HepG2 (cell line): ENCODE results near the gene PRR19. TPM values are rescaled to one million over a fixed set of nuclear protein-coding genes. Genes with fewer than 3 reads are reported as not detected.

Source experiments
- KDM4B ChIP-seq: sonication (generic); formaldehyde crosslinking; IDR thresholded peaks from 2 replicates; pipeline ENCODE4 v1.4.0; 2020; ENCODE audit warnings: missing genetic modification reagents
- MAFG ChIP-seq: sonication (generic); formaldehyde crosslinking; IDR thresholded peaks from 2 replicates; pipeline ENCODE4 v1.5.1; 2020; ENCODE audit warnings: mild to moderate bottlenecking, missing genetic modification reagents
- SRY ChIP-seq: sonication (generic); formaldehyde crosslinking; IDR thresholded peaks from 2 replicates; pipeline ENCODE4 v1.8.0; 2022; ENCODE audit warnings: mild to moderate bottlenecking, missing genetic modification reagents
- ZBTB7A ChIP-seq: sonication (generic); formaldehyde crosslinking; IDR thresholded peaks from 2 replicates; pipeline ENCODE4 v1.8.0; 2022; ENCODE audit warnings: mild to moderate bottlenecking, missing genetic modification reagents
- ZNF460 ChIP-seq: sonication (generic); formaldehyde crosslinking; IDR thresholded peaks from 2 replicates; pipeline ENCODE4 v1.5.1; 2020; ENCODE audit warnings: missing genetic modification reagents, mild to moderate bottlenecking, borderline replicate concordance
- polyA plus RNA-seq, 8 experiments: library from polyadenylated mRNA; depleted of rRNA in 3 of 8; stranded (reverse) in 7 of 8; unstranded in 1 of 8; fragments of >200 nt; fragmentation: Illumina TruSeq in 4 of 8; extraction: Trizol in 4 of 8; gene quantifications; 2 replicates each; pipeline versions ENCODE4 v1.2.1 to v1.2.3, GENCODE V29; 2011 to 2016; ENCODE audit warnings: low read depth in 4 of 8, missing spikeins in 1 of 8, mixed read lengths in 1 of 8; ENCODE audit not compliant: insufficient read depth in 1 of 8
- total RNA-seq, 5 experiments: library from RNA; depleted of rRNA; stranded (reverse); fragments of >200 nt; fragmentation: Illumina TruSeq; extraction: Trizol; gene quantifications; 2 replicates each; pipeline ENCODE4 v1.2.3, GENCODE V29; 2016; ENCODE audit warnings: low read depth in 1 of 5
- TF ChIP-seq, protein P1 (sequence below): IDR thresholded peaks from 2 replicates; pipeline ENCODE4 v1.6.1; 2012; ENCODE audit warnings: inconsistent platforms
- TF ChIP-seq, protein P2 (sequence below): sonication (generic); formaldehyde crosslinking; IDR thresholded peaks from 2 replicates; pipeline ENCODE4 v1.5.1; 2020; ENCODE audit warnings: mild to moderate bottlenecking, missing genetic modification reagents, moderate library complexity
- TF ChIP-seq, protein P3 (sequence below): IDR thresholded peaks from 2 replicates; pipeline ENCODE4 v1.6.1; 2016
- TF ChIP-seq, protein P4 (sequence below): sonication (generic); formaldehyde crosslinking; IDR thresholded peaks from 2 replicates; pipeline ENCODE4 v1.5.0; 2020; ENCODE audit warnings: mild to moderate bottlenecking, missing genetic modification reagents
- TF ChIP-seq, protein P5 (sequence below): sonication (generic); formaldehyde crosslinking; IDR thresholded peaks from 2 replicates; pipeline ENCODE4 v1.8.1; 2023; ENCODE audit warnings: missing genetic modification reagents, inconsistent platforms, borderline replicate concordance
- TF ChIP-seq, protein P6 (sequence below): IDR thresholded peaks from 2 replicates; pipeline ENCODE4 v1.6.1; 2016; ENCODE audit warnings: low read depth, control low read depth
- TF ChIP-seq, protein P7 (sequence below): sonication (generic); formaldehyde crosslinking; IDR thresholded peaks from 2 replicates; pipeline ENCODE4 v1.4.0; 2020; ENCODE audit warnings: missing genetic modification reagents
- TF ChIP-seq, protein P8 (sequence below): sonication (generic); formaldehyde crosslinking; IDR thresholded peaks from 2 replicates; pipeline ENCODE4 v1.9.0; 2022; ENCODE audit warnings: low read depth, missing genetic modification reagents

PRR19 gene
- total and polyA plus RNA-seq, 2 of the 13 experiments (the other 11 are each of a cell fraction or from before 2014, with no cell fraction given) = 0.21 to 0.33 TPM

DNA sequence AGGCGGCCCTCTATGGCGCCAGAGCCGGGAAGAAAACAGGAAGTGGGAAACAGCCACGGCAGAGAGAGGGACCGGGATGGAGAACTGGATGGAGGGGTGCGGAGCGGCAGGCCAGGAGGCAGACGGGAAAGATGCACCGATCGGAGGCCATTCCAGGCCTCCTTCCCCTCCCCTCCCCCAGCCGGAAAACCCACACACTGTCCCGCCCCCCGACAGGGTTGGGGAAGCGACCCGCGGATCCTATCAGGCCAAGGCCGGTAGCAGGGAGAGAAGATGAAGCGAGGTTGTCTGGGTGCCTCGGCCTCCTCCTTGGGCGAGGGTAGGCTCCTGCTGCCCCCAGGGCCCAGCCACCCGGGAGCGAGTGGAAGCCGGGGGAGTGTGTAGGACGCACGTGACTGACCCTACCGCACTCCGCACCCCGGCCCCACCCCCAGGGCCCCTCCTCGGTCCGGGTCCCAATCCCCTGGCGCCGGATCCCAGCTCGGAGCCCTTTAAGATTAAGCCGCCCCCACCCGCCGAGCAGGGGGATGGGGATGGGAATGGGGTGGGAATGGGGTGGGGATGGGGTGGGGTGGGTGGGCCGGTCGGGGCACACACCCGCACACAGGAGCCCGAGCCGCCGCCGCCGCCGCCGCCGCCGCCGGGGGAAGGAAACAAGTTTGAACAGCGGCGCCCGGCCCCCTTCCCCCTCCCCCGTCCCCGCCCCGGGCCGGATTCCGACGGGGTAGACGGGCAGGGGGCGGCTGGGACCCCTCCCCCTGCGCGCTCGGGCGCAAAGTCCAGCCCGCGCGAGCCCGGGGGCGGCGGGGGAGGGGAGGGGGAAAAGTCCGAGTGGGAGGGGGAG is 48.5 kb upstream of the PRR19 start (continued):
- TF ChIP-seq, protein P1, sequence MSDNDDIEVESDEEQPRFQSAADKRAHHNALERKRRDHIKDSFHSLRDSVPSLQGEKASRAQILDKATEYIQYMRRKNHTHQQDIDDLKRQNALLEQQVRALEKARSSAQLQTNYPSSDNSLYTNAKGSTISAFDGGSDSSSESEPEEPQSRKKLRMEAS = peak; percentile 32; the same call in 1 of the 2 replicates
- TF ChIP-seq, protein P2, sequence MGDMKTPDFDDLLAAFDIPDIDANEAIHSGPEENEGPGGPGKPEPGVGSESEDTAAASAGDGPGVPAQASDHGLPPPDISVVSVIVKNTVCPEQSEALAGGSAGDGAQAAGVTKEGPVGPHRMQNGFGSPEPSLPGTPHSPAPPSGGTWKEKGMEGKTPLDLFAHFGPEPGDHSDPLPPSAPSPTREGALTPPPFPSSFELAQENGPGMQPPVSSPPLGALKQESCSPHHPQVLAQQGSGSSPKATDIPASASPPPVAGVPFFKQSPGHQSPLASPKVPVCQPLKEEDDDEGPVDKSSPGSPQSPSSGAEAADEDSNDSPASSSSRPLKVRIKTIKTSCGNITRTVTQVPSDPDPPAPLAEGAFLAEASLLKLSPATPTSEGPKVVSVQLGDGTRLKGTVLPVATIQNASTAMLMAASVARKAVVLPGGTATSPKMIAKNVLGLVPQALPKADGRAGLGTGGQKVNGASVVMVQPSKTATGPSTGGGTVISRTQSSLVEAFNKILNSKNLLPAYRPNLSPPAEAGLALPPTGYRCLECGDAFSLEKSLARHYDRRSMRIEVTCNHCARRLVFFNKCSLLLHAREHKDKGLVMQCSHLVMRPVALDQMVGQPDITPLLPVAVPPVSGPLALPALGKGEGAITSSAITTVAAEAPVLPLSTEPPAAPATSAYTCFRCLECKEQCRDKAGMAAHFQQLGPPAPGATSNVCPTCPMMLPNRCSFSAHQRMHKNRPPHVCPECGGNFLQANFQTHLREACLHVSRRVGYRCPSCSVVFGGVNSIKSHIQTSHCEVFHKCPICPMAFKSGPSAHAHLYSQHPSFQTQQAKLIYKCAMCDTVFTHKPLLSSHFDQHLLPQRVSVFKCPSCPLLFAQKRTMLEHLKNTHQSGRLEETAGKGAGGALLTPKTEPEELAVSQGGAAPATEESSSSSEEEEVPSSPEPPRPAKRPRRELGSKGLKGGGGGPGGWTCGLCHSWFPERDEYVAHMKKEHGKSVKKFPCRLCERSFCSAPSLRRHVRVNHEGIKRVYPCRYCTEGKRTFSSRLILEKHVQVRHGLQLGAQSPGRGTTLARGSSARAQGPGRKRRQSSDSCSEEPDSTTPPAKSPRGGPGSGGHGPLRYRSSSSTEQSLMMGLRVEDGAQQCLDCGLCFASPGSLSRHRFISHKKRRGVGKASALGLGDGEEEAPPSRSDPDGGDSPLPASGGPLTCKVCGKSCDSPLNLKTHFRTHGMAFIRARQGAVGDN = peak; percentile 1; the same call in 1 of the 2 replicates
- TF ChIP-seq ZNF460 (CRISPR knock-in tag) (no peak), ZBTB7A (CRISPR knock-in tag) (peak; percentile 81), KDM4B (CRISPR knock-in tag) (0 out of 2 replicates have a peak, but pooled peaks have one; percentile 32), SRY (CRISPR knock-in tag) (0 out of 2 replicates have a peak, but pooled peaks have one; percentile 19), MAFG (CRISPR knock-in tag) (no peak)
- TF ChIP-seq, protein P3, sequence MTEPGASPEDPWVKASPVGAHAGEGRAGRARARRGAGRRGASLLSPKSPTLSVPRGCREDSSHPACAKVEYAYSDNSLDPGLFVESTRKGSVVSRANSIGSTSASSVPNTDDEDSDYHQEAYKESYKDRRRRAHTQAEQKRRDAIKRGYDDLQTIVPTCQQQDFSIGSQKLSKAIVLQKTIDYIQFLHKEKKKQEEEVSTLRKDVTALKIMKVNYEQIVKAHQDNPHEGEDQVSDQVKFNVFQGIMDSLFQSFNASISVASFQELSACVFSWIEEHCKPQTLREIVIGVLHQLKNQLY = 0 out of 2 replicates have a peak, but pooled peaks have one; percentile 15
- TF ChIP-seq, protein P4, sequence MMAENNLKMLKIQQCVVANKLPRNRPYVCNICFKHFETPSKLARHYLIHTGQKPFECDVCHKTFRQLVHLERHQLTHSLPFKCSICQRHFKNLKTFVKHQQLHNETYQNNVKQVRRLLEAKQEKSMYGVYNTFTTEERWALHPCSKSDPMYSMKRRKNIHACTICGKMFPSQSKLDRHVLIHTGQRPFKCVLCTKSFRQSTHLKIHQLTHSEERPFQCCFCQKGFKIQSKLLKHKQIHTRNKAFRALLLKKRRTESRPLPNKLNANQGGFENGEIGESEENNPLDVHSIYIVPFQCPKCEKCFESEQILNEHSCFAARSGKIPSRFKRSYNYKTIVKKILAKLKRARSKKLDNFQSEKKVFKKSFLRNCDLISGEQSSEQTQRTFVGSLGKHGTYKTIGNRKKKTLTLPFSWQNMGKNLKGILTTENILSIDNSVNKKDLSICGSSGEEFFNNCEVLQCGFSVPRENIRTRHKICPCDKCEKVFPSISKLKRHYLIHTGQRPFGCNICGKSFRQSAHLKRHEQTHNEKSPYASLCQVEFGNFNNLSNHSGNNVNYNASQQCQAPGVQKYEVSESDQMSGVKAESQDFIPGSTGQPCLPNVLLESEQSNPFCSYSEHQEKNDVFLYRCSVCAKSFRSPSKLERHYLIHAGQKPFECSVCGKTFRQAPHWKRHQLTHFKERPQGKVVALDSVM (CRISPR knock-in tag) = peak; percentile 55; the same call in 1 of the 2 replicates
- TF ChIP-seq, protein P5, sequence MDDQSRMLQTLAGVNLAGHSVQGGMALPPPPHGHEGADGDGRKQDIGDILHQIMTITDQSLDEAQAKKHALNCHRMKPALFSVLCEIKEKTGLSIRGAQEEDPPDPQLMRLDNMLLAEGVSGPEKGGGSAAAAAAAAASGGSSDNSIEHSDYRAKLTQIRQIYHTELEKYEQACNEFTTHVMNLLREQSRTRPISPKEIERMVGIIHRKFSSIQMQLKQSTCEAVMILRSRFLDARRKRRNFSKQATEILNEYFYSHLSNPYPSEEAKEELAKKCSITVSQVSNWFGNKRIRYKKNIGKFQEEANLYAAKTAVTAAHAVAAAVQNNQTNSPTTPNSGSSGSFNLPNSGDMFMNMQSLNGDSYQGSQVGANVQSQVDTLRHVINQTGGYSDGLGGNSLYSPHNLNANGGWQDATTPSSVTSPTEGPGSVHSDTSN (CRISPR knock-in tag) = no peak
- TF ChIP-seq, protein P6, sequence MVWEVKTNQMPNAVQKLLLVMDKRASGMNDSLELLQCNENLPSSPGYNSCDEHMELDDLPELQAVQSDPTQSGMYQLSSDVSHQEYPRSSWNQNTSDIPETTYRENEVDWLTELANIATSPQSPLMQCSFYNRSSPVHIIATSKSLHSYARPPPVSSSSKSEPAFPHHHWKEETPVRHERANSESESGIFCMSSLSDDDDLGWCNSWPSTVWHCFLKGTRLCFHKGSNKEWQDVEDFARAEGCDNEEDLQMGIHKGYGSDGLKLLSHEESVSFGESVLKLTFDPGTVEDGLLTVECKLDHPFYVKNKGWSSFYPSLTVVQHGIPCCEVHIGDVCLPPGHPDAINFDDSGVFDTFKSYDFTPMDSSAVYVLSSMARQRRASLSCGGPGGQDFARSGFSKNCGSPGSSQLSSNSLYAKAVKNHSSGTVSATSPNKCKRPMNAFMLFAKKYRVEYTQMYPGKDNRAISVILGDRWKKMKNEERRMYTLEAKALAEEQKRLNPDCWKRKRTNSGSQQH (CRISPR knock-in tag) = 0 out of 2 replicates have a peak, but pooled peaks have one; percentile 3
- TF ChIP-seq, protein P7, sequence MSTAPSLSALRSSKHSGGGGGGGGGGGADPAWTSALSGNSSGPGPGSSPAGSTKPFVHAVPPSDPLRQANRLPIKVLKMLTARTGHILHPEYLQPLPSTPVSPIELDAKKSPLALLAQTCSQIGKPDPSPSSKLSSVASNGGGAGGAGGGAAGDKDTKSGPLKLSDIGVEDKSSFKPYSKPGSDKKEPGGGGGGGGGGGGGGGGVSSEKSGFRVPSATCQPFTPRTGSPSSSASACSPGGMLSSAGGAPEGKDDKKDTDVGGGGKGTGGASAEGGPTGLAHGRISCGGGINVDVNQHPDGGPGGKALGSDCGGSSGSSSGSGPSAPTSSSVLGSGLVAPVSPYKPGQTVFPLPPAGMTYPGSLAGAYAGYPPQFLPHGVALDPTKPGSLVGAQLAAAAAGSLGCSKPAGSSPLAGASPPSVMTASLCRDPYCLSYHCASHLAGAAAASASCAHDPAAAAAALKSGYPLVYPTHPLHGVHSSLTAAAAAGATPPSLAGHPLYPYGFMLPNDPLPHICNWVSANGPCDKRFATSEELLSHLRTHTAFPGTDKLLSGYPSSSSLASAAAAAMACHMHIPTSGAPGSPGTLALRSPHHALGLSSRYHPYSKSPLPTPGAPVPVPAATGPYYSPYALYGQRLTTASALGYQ (CRISPR knock-in tag) = peak; percentile 10; the same call in 1 of the 2 replicates
- TF ChIP-seq, protein P8, sequence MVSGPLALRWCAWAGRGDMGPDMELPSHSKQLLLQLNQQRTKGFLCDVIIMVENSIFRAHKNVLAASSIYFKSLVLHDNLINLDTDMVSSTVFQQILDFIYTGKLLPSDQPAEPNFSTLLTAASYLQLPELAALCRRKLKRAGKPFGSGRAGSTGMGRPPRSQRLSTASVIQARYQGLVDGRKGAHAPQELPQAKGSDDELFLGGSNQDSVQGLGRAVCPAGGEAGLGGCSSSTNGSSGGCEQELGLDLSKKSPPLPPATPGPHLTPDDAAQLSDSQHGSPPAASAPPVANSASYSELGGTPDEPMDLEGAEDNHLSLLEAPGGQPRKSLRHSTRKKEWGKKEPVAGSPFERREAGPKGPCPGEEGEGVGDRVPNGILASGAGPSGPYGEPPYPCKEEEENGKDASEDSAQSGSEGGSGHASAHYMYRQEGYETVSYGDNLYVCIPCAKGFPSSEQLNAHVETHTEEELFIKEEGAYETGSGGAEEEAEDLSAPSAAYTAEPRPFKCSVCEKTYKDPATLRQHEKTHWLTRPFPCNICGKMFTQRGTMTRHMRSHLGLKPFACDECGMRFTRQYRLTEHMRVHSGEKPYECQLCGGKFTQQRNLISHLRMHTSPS (CRISPR knock-in tag) = no peak
